Neural cell (in vitro differentiated cells): ENCODE measurements around the gene GBP5. TPM values are rescaled to one million over a fixed set of nuclear protein-coding genes. Genes with fewer than 3 reads are reported as not detected.

ENCODE experiments used
- polyA plus RNA-seq: library from polyadenylated mRNA; depleted of rRNA; stranded (reverse); fragments of >200 nt; gene quantifications from 2 replicates; pipeline ENCODE4 v1.2.3, GENCODE V29; 2014

The GBP5 gene
- polyA plus RNA-seq, 1 donor from 2014 or later: not detected

Other genes with a start within 250 kb of the GBP5 start
- not detected in 2 replicates for gene GBP3, start 250.0 kb downstream of the GBP5 start, polyA plus RNA-seq
- not detected in 2 replicates for gene GBP1, start 207.7 kb downstream of the GBP5 start, polyA plus RNA-seq
- not detected in 2 replicates for gene GBP2, start 146.7 kb downstream of the GBP5 start, polyA plus RNA-seq
- gene GBP7, start 96.9 kb downstream of the GBP5 start, polyA plus RNA-seq: not detected in 2 replicates
- gene GBP4, start 73.9 kb downstream of the GBP5 start, polyA plus RNA-seq: not detected in 2 replicates
- gene GBP6, start 91.2 kb upstream of the GBP5 start, polyA plus RNA-seq: not detected in 2 replicates